K562 (cell line): ENCODE results near the gene ADAT2. TPM values are rescaled to one million over a fixed set of nuclear protein-coding genes. Genes with fewer than 3 reads are reported as not detected.
A peak's percentile ranks its signal among the peaks of the same experiment; 100 is the strongest.
"Not testable (repeated sequence)": the region's sequence is repeated elsewhere in the genome, so short reads cannot be mapped to it uniquely, and the experiment has no call there.

Source experiments
- ATAC-seq: fragments of 200-7000 bp; cut with Tn5 transposase; 3 replicates; pipeline ENCODE4 v1.9.1; 2020; ENCODE audit warnings: moderate library complexity
- BruUV-seq: library from RNA; stranded (reverse); fragments of 400-500 nt; replicated peaks from 2 replicates; lab custom pipeline; 2021; lab: Mats Ljungman, UMichigan
- CTCF ChIA-PET: fragments of 300-600 bp; formaldehyde crosslinking; extraction: SDS; loops from one replicate; lab custom pipeline; 2021; ENCODE audit warnings: low intra/inter-chr PET ratio; lab: Yijun Ruan, JAX
- POLR2A ChIA-PET: fragments of 300-600, 350-650 bp; sonication (Branson Sonifier 250); formaldehyde crosslinking; extraction: SDS; loops from one replicate; lab custom pipeline; 2021; ENCODE audit warnings: antibody characterized with exemption, inconsistent platforms; lab: Yijun Ruan, JAX
- DNase-seq, 4 experiments: peaks; one replicate each; pipeline versions ENCODE4 v3.0.0 to v3.0.0-alpha.2; 2011 to 2018; ENCODE audit warnings: low spot score in 3 of 4, mixed read lengths in 3 of 4; ENCODE audit errors: extremely low read depth in 1 of 4
- FAIRE-seq: peaks from 2 replicates; lab custom pipeline; 2011; peaks lifted over from hg19 to GRCh38; lab: Jason Lieb, UNC
- H2AFZ ChIP-seq: 2 replicates; pipeline ENCODE4 v1.6.0; 2011; ENCODE audit warnings: low read depth, low read length, control low read depth, inconsistent platforms
- H3K27ac ChIP-seq: fragments of 200-600 bp; 3 replicates; pipeline ENCODE4 v1.8.0; 2011; ENCODE audit warnings: low read depth, mild to moderate bottlenecking, control low read depth, inconsistent platforms, low read length, moderate library complexity, mixed read lengths; ENCODE audit errors: extremely low read depth
- H3K27me3 ChIP-seq, 2 experiments: fragments of 300-600 bp in 1 of 2; 2 replicates in 1 of 2; 3 replicates in 1 of 2; pipeline versions ENCODE4 v1.6.0 to v1.8.0; 2011; ENCODE audit warnings: inconsistent platforms in 2 of 2, low read length in 2 of 2, mild to moderate bottlenecking in 1 of 2, mixed read lengths in 1 of 2, moderate library complexity in 1 of 2; ENCODE audit not compliant: control insufficient read depth in 2 of 2, insufficient read depth in 2 of 2
- H3K36me3 ChIP-seq: fragments of 300-600 bp; 3 replicates; pipeline ENCODE4 v1.8.0; 2011; ENCODE audit warnings: mild to moderate bottlenecking, low read length, inconsistent platforms; ENCODE audit not compliant: control insufficient read depth, insufficient read depth
- H3K4me1 ChIP-seq, 2 experiments: fragments of 200-600 bp in 1 of 2; replicated peaks in 1 of 2; 2 replicates in 1 of 2; 3 replicates in 1 of 2; pipeline versions ENCODE4 v1.5.1 to v1.8.0; 2011; ENCODE audit warnings: inconsistent platforms in 2 of 2, low read length in 2 of 2, mild to moderate bottlenecking in 1 of 2, mixed read lengths in 1 of 2, moderate library complexity in 1 of 2; ENCODE audit not compliant: control insufficient read depth in 2 of 2, insufficient read depth in 2 of 2
- H3K4me2 ChIP-seq: 2 replicates; pipeline ENCODE4 v1.6.1; 2011; ENCODE audit warnings: low read length, control low read depth, inconsistent platforms, mixed read lengths; ENCODE audit not compliant: insufficient read depth
- H3K4me3 ChIP-seq: fragments of 200-600 bp; sonication (generic), shearing (Covaris generic); 2 replicates; pipeline ENCODE4 v1.5.1; 2016; ENCODE audit warnings: control low read depth, inconsistent platforms
- H3K79me2 ChIP-seq: fragments of 200-600 bp; 3 replicates; pipeline ENCODE4 v1.8.0; 2011; ENCODE audit warnings: low read length, inconsistent platforms; ENCODE audit not compliant: control insufficient read depth, insufficient read depth
- H3K9ac ChIP-seq, 2 experiments: 2 replicates each; pipeline versions ENCODE4 v1.6.0 to v1.6.1; 2011; ENCODE audit warnings: low read depth in 2 of 2, low read length in 2 of 2, control low read depth in 1 of 2, inconsistent platforms in 1 of 2, mild to moderate bottlenecking in 1 of 2, mixed read lengths in 1 of 2; ENCODE audit not compliant: insufficient read depth in 1 of 2
- H3K9me1 ChIP-seq: one replicate; pipeline ENCODE4 v1.6.0; 2011; ENCODE audit warnings: inconsistent platforms, mild to moderate bottlenecking, low read length, moderate library complexity; ENCODE audit not compliant: control insufficient read depth, insufficient read depth
- H3K9me3 ChIP-seq: replicated peaks from 2 replicates; pipeline ENCODE4 v1.5.1; 2011; ENCODE audit warnings: low read depth, low read length, inconsistent platforms; ENCODE audit not compliant: control insufficient read depth, insufficient read depth
- H4K20me1 ChIP-seq: replicated peaks from 2 replicates; pipeline ENCODE4 v1.6.1; 2011; ENCODE audit warnings: low read length, inconsistent platforms, mixed read lengths; ENCODE audit not compliant: control insufficient read depth, insufficient read depth
- ADNP ChIP-seq: fragments of 200-800 bp; sonication (Bioruptor generic); IDR thresholded peaks from 2 replicates; pipeline ENCODE4 v1.6.1; 2016; ENCODE audit warnings: missing genetic modification characterization, missing compliant biosample characterization
- BCOR ChIP-seq: fragments of 450-650 bp; IDR thresholded peaks from 2 replicates; pipeline ENCODE4 v1.6.1; 2016
- HDAC2 ChIP-seq: fragments of 450-650 bp; IDR thresholded peaks from 2 replicates; pipeline ENCODE4 v1.6.1; 2016; ENCODE audit warnings: mild to moderate bottlenecking
- KDM1A ChIP-seq, 2 experiments: fragments of 450-650 bp; IDR thresholded peaks; 2 replicates each; pipeline ENCODE4 v1.6.1; 2016; ENCODE audit warnings: mild to moderate bottlenecking in 2 of 2
- RBM25 ChIP-seq: fragments of 200-400 bp; formaldehyde crosslinking; IDR thresholded peaks from 2 replicates; pipeline ENCODE4 v1.6.1; 2018; ENCODE audit warnings: low read length, low read depth, moderate library complexity; ENCODE audit not compliant: severe bottlenecking
- ZNF146 ChIP-seq: IDR thresholded peaks from one replicate; pipeline ENCODE4 v1.6.1; 2018; ENCODE audit warnings: missing compliant biosample characterization; ENCODE audit not compliant: unreplicated experiment
- ZNF184 ChIP-seq: sonication (generic); formaldehyde crosslinking; IDR thresholded peaks from 2 replicates; pipeline ENCODE4 v1.5.0; 2020; ENCODE audit warnings: missing genetic modification reagents
- ZNF324 ChIP-seq: fragments of 250-450 bp; sonication (Bioruptor Pico); IDR thresholded peaks from 2 replicates; pipeline ENCODE4 v1.4.0; 2020; ENCODE audit warnings: mild to moderate bottlenecking
- WGBS: fragments of 100-300 bp; shearing (Covaris generic); methylation state at CpG from one replicate; pipeline ENCODE4 v1.1.6; 2016; ENCODE audit warnings: low coverage, mixed read lengths; ENCODE audit not compliant: insufficient coverage; ENCODE audit errors: missing lambda C conversion rate; 5-methylcytosine and 5-hydroxymethylcytosine counted together
- in situ Hi-C: fragments of 300-500 bp; cut with MboI; formaldehyde crosslinking; loops from 4 replicates; pipeline ENCODE4 v1.15.0; 2018; ENCODE audit warnings: inconsistent platforms, mixed read lengths
- intact Hi-C: fragments of 100-400 bp; cut with micrococcal nuclease; formaldehyde crosslinking; loops from 2 replicates; pipeline ENCODE4 v1.14.2; 2022
- polyA plus RNA-seq, 8 experiments: library from polyadenylated mRNA; depleted of rRNA in 4 of 8; stranded (reverse) in 5 of 8; unstranded in 3 of 8; fragments of >200 nt; fragmentation: Nextera tagmentation in 2 of 8; fragmentation: Illumina TruSeq in 1 of 8; extraction: Ambion mirVana in 2 of 8; extraction: Trizol in 1 of 8; gene quantifications; 2 replicates each; pipeline versions ENCODE4 v1.2.1 to v1.2.3, GENCODE V29; 2011 to 2014; ENCODE audit warnings: inconsistent platforms in 1 of 8, missing spikeins in 1 of 8
- total RNA-seq, 7 experiments: library from RNA; depleted of rRNA in 6 of 7; stranded (reverse); fragments of >200 nt in 6 of 7; fragmentation: Illumina TruSeq in 2 of 7; extraction: Trizol in 2 of 7; gene quantifications; 2 replicates each; pipeline versions ENCODE4 v1.2.1 to v1.2.3, GENCODE V29; 2011 to 2021; ENCODE audit warnings: low replicate concordance in 1 of 7
- TF ChIP-seq, protein P1 (sequence below), 2 experiments: fragments of 450-650 bp; IDR thresholded peaks; 2 replicates each; pipeline ENCODE4 v1.6.1; 2016; ENCODE audit warnings: mild to moderate bottlenecking in 2 of 2, borderline replicate concordance in 1 of 2, low read depth in 1 of 2, moderate library complexity in 1 of 2

The ADAT2 gene
- total and polyA plus RNA-seq, 9 of the 15 experiments (the other 6 are each of a cell fraction or from before 2014, with no cell fraction given): 13.0 to 62.5 (median 31.7) TPM

DNA sequence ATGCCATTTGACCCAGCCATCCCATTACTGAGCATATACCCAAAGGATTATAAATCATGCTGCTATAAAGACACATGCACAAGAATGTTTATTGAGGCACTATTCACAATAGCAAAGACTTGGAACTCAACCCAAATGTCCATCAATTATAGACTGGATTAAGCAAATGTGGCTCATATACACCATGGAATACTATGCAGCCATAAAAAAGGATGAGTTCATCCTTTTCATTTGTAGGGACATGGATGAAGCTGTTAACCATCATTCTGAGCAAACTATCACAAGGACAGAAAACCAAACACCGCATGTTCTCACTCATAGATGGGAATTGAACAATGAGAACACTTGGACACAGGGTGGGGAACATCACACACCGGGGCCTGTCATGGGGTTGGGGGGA is 2.6 kb downstream of the ADAT2 start:
- H3K4me2 ChIP-seq, BruUV-seq, FAIRE-seq, ATAC-seq, H3K27ac ChIP-seq, CTCF ChIA-PET, in situ Hi-C loops, H3K4me1 ChIP-seq, H3K9me3 ChIP-seq, H3K27me3 ChIP-seq, H3K9ac ChIP-seq, H3K4me3 ChIP-seq, DNase-seq, H4K20me1 ChIP-seq, intact Hi-C loops, H3K9me1 ChIP-seq, H2AFZ ChIP-seq: not testable (repeated sequence)
- Histone ChIP-seq H3K36me3 (peaks cover 36% of the 10 kb centered on the region), H3K79me2 (peaks cover 86% of the 10 kb centered on the region)
- peak; percentile 72 for TF ChIP-seq RBM25
- peak; percentile 32; the same call in 1 of the 2 replicates for TF ChIP-seq HDAC2
- TF ChIP-seq ZNF146 (CRISPR knock-in tag): peak; percentile 96
- peak in 1 of 2 experiments; percentile 39; a peak in 1 of 4 replicates for TF ChIP-seq KDM1A (IDR thresholded peaks at IDR 0.05)
- TF ChIP-seq BCOR: peak; percentile 72
- POLR2A ChIA-PET: interaction anchor here (0.7 kb wide), 1 partner anchor 1471 kb away, joined by 4 read pairs; no protein-coding TSS in a partner anchor
- WGBS: 92% methylated on average over 1 of the region's 2 CpGs

DNA sequence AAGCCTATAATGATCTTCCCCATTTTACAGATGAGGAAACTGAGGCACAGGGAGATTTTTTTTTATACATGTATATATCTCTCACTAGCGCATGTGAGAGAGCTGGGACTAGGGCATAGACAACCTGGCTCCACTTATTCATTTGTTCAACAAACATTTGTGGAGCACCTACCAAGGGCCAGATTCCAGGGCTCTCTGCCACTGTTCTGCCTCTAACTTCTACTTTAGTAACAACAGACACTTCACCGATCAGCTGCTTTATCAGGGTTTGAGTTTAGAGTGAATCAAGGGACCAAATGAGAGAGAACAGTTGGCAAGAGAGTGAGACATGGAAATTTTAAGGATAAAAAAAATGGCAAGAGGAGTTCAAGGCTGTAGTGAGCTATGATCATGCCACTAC is 7.4 kb downstream of the ADAT2 start:
- ATAC-seq (no peak), DNase-seq (no peak), FAIRE-seq (no peak)
- 93% methylated on average over 2 of the region's 2 CpGs for WGBS
- in situ Hi-C loops (no loop called here), intact Hi-C loops (no loop called here)
- no peak overlapping the region for H3K4me2 ChIP-seq
- ChIA-PET POLR2A (interaction anchor here (1.3 kb wide), 1 partner anchor 39 kb away, joined by 3 read pairs; no protein-coding TSS in a partner anchor), CTCF (no interaction called here)
- BruUV-seq: no TSS peak
- H3K79me2 ChIP-seq: peaks cover 79% of the 10 kb centered on the region
- no peak overlapping the region for H3K27ac ChIP-seq
- H3K4me1 ChIP-seq: peaks cover 0 to 2% of the 10 kb centered on the region in 2 experiments; a peak in 1 of 5 replicates
- no peaks in the 10 kb centered on the region for H3K9me3 ChIP-seq
- H3K36me3 ChIP-seq: peaks cover 83% of the 10 kb centered on the region
- no peaks in the 10 kb centered on the region for H4K20me1 ChIP-seq
- no peak overlapping the region for H2AFZ ChIP-seq
- H3K4me3 ChIP-seq: no peak overlapping the region
- no peak overlapping the region for H3K9ac ChIP-seq
- no peaks in the 10 kb centered on the region for H3K27me3 ChIP-seq
- no peaks in the 10 kb centered on the region for H3K9me1 ChIP-seq
- TF ChIP-seq ZNF324 (no peak), ADNP (tag) (no peak), ZNF184 (CRISPR knock-in tag) (no peak)
- TF ChIP-seq, protein P1, sequence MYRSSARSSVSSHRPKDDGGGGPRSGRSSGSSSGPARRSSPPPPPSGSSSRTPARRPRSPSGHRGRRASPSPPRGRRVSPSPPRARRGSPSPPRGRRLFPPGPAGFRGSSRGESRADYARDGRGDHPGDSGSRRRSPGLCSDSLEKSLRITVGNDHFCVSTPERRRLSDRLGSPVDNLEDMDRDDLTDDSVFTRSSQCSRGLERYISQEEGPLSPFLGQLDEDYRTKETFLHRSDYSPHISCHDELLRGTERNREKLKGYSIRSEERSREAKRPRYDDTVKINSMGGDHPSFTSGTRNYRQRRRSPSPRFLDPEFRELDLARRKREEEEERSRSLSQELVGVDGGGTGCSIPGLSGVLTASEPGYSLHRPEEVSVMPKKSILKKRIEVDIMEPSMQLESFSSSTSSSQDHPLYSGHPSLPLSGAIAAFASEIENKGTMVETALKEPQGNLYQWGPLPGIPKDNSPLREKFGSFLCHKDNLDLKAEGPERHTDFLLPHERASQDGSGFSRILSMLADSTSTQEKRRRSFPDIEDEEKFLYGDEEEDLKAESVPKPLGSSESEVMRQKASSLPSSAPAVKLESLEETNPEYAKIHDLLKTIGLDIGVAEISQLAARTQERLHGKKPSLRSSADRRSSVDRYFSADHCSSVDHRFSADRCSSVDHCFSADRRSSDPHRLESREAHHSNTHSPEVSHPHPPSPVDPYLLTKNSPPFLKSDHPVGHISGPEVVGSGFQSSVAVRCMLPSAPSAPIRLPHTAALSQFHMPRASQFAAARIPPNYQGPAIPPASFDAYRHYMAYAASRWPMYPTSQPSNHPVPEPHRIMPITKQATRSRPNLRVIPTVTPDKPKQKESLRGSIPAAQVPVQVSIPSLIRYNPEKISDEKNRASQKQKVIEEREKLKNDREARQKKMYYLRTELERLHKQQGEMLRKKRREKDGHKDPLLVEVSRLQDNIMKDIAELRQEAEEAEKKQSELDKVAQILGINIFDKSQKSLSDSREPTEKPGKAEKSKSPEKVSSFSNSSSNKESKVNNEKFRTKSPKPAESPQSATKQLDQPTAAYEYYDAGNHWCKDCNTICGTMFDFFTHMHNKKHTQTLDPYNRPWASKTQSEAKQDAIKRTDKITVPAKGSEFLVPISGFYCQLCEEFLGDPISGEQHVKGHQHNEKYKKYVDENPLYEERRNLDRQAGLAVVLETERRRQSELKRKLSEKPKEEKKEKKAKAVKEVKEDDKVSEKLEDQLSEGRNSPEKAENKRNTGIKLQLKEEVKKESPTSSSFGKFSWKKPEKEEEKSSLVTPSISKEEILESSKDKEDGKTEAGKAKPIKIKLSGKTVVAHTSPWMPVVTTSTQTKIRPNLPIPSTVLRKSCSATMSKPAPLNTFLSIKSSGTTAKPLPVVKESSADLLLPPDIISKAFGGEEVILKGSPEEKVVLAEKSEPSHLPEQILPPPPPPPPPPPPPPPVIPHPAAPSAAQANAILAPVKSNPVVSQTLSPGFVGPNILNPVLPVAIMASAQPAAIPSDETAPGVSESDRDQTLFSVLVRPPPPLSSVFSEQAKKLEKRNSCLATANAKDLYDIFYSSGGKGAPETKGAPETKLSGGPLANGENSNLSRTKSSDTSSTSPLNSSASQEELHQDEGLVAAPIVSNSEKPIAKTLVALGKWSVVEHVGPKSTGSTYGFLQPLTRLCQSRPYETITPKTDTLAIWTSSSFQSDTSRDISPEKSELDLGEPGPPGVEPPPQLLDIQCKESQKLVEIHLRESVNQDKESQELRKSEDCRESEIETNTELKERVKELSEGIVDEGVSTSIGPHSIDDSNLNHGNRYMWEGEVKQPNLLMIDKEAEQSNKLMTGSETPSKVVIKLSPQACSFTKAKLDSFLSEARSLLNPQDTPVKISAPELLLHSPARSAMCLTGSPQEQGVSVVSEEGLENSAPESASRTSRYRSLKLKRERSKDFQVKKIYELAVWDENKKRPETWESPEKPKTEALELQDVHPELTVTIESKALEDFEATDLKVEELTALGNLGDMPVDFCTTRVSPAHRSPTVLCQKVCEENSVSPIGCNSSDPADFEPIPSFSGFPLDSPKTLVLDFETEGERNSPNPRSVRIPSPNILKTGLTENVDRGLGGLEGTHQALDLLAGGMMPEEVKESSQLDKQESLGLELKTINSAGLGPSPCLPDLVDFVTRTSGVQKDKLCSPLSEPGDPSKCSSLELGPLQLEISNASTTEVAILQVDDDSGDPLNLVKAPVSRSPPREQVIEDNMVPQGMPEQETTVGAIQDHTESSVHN (IDR thresholded peaks at IDR 0.05; ENCODE audit: borderline replicate concordance in 1 of 2, low read depth in 1 of 2): no peak
